Fibroblast of skin of right quadriceps (primary cell): ENCODE measurements around the gene AFF3.

Source experiments
- DNase-seq: peaks from one replicate; pipeline ENCODE4 v3.0.0-alpha.2; 2013

The AFF3 gene

DNA sequence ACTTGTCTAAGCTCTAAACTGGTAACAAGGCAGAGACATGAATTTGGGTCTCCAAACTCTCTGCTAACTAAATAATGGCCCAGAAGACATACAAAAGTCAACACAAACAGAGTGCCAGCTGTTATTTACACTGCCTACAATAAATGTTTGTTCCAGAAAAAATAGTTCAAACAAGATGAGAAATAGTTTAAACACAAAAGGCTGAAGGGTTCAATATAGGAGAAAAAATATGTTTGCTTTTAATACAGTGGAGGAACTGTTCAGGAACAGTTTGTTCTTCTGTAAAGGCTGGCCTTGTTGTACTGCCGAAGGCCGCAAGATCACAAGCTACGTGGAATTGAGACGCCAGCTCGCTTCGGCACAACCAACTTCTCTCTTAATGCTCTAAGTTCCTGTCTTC lies 74.6 kb downstream of the AFF3 start:
- DNase-seq, result no peak

DNA sequence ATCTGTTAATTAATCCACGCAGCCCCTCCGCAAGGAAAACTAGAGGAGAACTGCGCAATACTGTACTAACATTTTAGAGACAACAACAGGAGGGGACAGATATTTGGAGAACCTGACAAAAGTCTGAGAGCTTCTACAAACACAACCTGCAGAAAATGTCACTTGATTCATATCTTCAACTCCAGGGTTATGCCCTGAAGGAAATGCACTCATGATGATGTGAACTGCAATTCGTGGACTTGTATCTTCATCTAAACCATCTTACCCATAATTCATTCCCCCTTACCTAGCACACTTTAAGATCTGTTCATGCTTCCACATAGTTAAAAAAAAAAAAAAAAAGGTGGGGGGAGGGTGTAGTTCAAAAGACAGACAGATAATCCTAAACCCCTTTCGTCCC lies 75.5 kb downstream of the AFF3 start:
- no peak for DNase-seq

DNA sequence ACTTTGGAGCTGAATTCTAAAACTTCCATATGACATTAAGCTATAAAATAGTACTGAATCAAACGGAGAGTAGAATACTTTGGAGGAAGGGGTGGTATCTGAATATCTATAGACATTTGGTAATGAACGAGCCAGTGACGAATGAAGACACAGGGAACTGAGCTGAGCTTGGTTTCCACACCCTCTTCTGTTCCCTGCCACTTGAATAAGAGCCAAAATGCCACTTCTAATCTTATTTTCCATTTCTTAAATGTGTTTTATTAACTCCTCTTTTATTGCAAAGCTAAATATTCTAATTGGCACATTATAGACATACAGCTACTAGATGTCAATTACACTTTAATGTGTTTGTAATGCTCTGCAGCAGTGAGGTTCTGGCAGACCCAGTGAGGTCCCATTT lies 76.1 kb downstream of the AFF3 start:
- DNase-seq, result no peak

DNA sequence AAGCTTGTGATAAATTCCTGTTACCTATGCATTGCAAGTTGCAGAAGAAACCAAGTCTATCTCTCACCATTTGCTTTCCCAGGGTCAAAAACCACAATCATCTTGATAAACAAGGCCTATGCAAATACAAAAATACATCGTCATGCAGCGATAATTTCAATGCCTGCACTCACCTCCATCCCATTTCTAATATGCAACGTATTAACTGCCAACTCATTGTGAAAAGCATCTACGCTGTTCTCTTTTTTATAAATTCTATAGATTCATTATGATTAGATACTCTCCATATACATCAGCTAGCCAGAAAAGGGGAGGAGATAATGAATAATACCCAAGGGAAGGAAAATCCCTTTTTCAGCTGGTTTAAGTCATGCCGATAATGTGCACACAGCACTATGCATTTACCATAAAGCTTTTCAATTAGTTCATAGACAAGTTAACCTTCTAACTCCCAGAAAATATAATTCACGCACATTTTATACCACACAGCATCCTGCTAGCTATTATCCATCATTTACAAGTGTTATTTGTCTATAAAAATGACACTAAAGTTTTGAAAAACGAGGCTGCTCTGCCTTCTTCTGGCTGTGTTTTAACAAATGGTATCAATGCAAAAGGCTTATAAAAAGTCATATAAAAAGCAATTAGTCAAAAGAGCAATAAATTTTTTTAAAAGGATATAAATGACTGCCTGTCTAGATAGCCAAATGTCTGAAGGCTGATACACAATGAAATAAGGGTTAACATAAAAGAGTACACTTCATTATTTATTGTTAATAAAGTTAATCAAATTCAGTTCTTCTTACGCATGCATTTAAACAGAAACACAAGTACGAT lies 77.6 kb downstream of the AFF3 start:
- peak; percentile 19 for DNase-seq

DNA sequence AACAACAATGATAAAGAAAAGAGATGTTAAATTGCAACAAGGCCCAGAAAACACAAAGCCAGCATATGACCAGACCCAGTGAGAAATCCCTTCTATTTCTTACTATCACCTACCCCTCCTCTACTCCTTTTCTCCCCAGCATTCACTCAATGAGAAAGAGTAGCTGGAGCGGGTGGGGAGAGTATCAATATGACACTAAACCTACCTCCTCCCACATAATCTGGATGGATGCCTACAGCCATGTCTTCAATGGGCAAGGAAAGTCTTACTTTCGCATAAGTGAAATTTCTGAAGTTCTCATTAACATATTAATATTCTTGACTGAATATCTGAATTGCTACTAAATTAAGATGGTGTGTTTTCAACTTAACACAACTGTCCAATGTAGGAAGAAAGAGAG lies 78.2 kb downstream of the AFF3 start:
- DNase-seq, result no peak

DNA sequence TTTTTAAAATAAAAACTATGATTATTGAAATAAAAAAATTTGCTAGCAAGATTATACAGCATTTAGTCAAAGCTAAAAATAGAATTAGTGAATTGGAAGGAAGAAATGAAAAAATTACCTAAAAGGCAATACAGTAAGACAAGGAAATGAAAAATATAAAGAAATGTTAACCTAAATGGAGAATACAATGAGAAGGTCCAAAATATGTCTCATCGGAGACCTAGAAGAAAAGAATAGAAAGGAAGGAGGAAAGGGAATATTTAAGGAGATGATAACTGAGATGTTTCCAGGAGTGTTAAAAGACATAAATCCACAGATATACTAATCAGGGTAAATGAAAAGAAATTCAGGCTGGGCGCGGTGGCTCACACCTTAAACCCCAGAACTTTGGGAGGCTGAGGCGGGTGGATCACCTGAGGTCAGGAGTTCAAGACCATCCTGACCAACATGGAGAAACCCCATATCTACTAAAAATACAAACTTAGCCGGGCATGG lies 78.9 kb downstream of the AFF3 start:
- DNase-seq, result no peak

DNA sequence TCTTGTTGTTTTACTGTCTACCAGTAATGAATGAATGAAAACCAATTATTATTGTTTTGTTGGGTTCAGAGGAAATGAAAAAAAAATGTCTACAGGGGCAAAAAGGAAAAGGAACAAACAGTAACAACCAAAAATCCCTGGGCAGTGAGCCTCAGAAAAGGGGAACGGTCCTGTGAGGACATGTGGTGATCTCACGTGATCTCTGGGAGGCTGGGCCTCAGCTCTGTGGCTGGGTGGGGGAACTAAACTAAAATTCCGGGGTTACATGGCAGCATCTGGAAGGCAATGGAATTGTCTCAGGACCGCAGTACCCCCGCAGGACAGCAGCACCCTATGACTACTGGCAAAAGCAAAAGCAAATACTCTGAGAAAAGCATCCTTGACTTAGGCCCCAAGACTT lies 80.1 kb downstream of the AFF3 start:
- DNase-seq, result no peak

DNA sequence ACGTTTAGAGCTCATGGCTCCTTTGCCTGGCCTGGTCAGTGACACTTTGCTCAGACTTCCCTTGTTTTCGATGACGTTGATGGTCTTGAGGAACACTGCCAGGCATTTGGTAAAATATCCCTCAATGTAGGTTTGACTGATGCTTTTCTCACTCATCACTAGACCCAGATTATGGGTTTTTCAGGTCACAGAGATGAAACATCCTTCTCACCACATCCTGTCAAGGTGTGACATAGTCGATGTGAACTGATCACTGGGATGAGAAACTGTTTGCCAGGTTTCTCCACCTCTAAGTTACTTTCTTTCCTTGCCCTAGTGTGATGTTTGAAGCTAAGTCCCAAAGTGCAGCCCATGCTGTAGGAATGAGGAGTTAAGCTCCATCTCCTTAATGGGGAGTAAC lies 81.5 kb downstream of the AFF3 start:
- DNase-seq, result no peak

DNA sequence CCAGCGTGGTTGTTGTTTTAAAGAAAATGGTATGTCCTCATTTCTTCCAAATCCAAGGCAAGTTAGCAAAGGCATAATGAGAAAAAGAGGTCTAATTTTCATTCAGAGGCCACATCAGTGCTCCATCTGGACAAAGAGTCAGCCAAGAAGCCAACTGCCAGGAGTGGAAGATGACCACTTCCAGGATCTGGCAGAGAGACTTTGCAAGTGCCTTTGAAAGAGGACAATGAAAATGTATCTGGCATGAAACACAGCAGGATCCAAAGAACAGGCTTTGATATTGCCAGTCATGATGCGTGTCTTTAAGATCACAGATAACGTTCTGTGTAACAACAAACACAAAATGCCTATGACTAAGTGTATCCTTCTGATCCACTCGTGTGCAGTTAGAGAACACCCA lies 82.8 kb downstream of the AFF3 start:
- no peak for DNase-seq

DNA sequence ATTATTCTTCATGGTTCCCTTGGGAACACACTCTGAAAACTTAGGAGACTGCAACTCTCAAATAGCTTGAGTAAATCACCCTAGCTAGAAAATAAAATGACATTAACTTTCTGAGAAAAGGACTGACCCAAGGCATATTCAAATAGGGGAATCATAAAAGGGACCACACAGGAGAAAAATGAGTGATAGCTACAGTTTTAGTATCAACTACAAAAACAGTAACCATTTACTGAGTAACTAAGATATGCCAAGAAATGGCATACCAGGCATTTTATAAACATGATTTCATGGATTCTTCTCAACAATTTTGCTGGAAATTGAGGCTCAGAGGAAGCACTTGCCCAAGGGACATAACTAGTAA lies 84.5 kb downstream of the AFF3 start:
- DNase-seq, result peak; percentile 84

DNA sequence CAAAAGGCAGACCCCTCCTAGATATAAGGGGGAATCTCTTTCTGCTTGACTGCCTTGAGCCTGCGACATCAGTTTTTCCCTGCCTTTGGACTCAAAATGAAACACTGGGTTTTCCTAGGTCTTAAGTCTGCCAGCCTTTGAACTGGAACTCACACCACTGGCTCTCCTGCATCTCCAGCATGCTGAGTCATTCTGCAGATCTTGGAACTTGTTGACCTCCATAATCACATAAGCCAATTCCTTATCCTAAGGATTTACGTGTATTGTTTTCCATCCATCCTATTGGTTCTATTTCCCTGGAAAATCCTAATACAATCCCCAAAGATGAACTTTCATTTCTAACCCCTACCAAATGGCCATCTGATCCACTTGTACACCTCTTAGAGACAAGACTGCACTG lies 88.0 kb downstream of the AFF3 start:
- no peak for DNase-seq

DNA sequence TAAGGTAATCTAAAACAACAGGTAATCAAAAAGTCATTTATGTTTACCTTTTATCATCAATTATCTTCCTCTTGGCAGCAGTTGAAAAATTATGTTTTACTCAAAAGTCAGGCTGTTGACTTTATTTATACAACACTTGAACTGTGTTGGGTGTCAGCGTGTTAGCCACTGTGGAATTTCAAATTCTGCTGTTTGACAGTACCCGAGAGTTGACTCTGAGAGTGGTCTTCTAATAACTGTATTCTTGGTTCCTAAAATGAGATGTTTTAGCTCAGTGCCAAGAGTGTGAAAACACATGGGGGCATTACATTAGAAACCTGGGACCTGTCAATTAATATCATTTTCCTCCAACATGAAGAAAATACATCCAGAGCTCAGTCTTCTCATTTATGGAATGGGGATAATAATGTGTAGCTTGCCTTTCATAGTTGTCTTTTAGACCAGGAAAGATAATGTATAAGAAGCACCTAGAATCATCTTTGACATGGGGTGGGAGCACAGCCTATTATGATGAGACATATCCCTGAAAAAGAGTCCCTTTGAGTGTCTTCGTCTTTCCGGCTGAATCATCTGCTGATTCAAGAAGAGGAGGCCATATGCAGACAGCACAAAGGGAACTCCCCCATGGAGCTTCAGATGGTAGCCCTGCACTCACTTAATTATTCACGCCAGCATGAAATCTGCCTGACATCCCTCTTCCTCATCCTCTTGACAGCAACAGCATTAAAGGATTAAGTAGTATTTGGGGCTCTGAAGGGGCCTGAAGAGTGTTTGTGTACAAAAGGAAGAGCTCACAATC lies 89.1 kb downstream of the AFF3 start:
- DNase-seq, result no peak

DNA sequence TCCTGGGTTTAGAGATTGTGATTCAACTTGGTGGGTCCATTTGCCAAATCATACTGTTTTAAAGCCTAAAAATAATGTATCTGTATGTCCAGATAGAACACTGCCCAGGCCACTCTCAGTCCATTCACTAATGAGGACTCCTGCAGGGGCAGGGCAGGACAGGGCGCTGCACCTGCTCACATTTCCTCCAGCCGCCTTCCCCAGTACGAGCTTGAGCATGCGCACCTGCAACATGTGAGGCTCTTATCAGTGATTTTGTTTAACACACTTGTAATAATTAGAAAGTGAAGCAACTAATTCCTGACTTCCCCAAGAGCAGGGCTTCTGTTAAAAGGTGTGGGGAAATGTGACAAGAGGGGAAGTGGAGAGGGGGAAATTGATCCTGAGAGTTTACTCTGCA lies 89.7 kb downstream of the AFF3 start:
- DNase-seq, result no peak

DNA sequence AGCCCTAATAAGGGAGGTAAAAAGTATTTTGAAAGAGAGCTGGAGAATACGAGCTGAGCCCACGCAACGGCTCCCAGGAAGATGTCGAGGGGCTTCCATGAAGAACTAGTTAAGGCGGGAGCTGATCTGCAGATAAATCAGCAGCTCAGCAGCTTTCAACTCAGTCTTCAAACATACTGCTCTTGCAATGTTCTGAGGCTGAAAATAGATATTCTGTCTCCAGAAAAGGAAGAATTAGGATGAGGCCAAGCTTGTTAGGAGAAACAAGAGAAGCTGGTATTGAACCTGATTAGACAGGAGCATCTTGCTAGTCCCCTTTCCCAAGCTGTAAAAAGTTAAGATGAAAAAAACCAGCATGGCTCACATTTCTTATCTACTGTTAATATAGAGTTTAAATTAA lies 91.1 kb downstream of the AFF3 start:
- no peak for DNase-seq

DNA sequence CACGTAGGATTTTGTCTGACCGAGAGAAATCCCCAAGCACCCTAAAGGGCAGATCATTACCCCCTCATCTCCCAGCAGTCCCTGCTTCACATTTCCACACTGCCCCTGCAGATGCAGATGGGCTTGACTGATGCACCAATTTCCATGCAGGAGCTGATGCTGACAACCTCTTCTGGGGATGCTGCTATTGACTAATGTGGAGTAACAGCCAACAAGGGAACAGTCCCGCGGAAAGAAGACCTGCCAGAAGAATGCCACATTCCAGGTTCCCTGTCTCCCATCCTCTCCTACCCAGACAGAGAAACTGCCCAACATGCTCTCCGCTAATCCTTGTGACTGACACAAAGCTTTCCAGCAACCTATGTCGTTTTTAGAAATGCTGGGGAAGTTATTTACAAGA lies 91.7 kb downstream of the AFF3 start:
- DNase-seq, result no peak

DNA sequence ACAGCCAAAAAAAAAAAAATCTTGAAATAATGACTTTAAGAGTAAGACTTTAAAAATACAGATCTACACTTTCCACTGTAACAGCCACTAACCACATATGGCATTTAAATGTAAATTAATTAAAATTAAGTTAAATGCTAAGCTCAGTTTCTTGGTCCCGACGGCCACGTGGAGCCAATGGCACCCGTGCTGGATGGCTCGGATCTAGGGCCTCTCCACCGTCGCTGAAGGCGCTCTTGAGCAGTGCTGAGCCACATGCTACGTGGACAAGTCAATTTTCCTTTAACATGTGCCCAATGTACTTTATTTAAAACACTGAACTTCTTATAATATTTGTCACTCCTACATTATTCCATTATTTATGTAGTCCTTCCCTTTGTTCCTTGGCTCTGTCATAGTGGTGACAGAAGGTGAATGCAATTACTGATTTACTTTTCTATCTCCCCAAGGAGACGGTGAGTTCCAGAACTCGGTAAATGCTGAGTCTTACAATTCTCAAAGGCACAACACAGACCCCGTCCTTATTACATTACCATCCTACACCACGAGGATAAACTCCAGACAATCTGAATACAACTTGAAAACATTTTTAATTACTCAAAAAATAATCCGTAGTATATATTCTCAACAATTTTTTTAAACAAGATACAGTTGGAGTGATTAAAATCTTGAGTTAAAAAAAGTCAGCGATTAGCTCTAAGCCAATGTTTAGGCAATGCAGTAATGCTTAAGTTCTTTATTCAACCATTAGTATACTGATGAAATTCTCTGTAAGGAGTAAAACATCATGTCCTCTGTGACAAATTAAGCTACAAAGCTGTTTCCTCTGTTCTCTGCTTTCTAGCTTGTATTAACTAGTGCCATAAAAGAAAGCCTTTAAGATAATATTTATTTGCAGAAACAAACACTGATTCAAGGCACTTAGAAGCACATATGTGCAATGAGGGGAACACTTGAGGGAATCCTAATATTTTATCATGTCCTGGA lies 95.1 kb downstream of the AFF3 start:
- DNase-seq, result no peak

DNA sequence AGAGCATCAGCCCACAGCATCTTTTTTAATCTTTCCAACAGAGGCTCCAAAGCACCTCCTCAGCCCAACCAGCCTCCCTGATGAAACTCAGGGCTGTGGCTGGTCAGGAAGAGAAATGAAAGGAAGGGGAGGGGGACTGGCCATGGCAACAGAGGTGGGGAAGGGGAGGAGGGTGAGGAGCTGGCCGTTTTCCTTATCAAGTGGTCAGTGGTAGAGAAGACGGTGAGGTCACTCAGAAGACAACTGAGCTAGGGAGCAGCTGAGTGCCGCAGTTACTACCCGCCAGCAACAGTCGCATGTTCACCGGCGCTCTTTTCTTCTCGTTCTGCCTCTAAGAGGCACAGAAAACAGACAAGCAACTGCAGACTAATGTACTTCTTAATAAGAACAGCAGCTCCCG lies 97.4 kb downstream of the AFF3 start:
- DNase-seq, result no peak

DNA sequence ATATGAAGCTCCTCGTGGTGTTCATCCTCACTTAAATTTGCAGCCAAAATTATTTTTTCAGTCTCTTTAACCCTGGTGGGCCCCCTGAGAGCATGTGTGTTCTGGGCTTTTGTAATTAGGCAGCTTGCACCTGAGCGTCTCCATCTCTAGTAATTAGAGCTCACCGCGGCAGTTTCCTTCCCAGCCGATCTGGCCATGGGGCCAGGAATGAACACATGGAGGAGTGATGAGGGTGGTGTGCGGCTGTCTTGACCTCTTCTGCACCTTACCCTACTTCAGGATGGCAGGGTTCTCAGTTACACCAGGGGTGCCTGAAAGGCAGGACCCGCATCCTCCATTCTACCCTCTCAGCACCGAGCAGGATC lies 98.5 kb downstream of the AFF3 start:
- DNase-seq, result no peak

DNA sequence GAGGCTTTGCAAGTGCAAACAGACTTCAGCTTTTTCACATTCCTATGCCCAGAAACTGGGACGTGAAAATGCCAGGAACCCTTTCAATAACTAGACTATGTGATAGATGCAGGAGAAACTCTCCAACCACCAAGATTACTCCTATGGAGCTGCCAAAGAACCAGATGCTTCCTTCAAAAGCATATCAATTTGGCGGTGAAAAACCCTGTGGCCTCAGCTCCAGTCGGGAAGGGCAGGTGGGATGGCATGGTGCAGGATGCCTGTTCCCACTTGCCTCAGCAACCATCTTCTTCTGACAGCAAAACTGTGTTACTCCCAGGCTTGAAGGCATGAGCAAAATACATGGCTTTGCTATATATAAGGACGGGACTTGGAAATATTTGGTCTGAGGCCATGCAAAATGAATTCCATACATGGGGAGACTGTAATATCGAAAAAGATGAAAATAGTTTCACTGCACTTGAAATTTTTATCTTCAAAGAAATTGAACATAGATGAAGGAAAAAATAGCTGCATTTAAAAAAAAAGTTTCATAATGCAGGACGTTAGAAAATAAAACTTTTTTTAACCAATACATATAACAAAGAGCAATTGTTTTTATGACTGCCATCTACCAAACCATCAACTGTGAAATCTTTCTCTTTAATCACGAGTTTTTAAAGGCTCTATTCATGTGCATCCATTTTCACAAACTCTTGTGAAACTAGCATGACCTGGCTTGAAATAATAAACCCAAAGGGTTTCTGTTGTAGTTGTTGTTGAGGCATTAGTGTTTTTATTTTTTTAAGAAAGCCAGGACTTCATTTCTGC lies 99.1 kb downstream of the AFF3 start:
- DNase-seq, result no peak

DNA sequence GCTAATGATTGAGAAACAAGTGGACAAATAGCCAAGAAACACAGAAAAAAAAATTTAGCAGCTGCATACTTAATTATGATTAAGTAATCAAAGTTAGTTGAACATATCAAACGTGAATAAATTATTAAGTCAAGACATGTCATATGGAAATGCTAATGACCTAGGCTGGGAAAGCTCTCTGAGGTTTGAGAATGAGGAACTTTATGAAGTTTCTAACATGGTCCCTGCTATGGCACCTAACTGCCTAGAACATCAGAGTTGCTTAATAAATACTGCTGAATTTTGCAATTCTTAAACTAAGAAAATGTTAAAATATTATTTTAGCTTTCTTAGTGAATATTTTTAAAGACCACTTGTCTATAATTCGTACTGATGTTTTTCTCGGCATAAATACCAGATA lies 99.8 kb downstream of the AFF3 start:
- no peak for DNase-seq

DNA sequence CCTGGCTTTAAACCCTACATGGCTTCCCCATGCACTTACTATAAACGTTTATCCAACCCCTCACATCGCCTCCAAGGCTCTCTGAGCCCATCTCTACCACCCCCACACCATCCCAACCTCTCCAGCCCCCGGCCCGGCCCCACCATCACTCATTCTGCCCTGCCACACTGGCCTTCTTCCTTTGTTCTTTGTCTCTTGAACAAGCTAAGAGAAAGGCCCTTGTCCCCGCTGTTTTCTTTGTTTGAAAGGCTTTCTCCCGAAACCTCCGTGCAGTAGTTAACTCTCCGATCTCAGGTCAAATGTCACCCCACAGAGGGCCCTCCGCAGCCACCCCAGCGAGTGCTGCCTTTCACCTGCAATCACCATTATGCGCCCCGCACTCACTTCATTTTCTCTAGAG lies 100.4 kb downstream of the AFF3 start:
- DNase-seq, result no peak

DNA sequence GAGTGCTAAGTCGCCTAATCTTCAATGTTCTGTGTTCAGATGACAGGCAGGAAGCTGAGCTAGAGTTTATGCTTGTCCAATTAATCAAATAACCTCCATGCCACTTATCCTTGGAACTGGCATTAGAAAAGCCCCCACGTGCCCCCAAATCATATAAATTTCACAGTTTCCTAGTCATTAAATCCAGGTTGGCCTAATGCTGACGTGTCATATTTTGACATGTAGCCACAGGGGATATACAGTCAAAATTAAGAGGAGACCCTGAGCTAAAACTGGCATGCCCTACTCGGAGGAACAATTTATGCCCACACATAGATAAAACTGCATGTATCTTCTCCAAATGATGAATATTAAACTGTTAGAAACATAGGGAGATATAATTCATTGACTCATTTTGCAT lies 101.0 kb downstream of the AFF3 start:
- no peak for DNase-seq
